HG02798 (cell line): ENCODE results near the gene PCDHB13.

Experiments
- ATAC-seq: cut with Tn5 transposase; IDR thresholded peaks from one replicate; pipeline ENCODE4 v1.9.1; 2021; ENCODE audit warnings: mild to moderate bottlenecking; ENCODE audit not compliant: unreplicated experiment, poor library complexity

The PCDHB13 gene

GRCh38 chr5:141260458-141261237, 46.9 kb downstream of the PCDHB13 start:
- ATAC-seq = no peak

- ATAC-seq = no peak
Measured at GRCh38 chr5:141261238-141261546, 47.5 kb downstream of the PCDHB13 start.
